Pancreas (tissue), 10 donors: ENCODE data around the gene P3H1. TPM values are rescaled to one million over a fixed set of nuclear protein-coding genes. Genes with fewer than 3 reads are reported as not detected.

ENCODE experiments used
- ATAC-seq, 4 donors: fragments of 200-7000 bp; cut with Tn5 transposase; one replicate each; pipeline versions ENCODE4 v1.8.0 to v1.9.1; 2020; ENCODE audit warnings: mild to moderate bottlenecking in 4 of 4, moderate library complexity in 4 of 4
- DNase-seq, 6 donors: peaks; one replicate each; pipeline ENCODE4 v3.0.0-alpha.2; 2020
- FAIRE-seq: peaks from 2 replicates; lab custom pipeline; 2012; peaks lifted over from hg19 to GRCh38; lab: Jason Lieb, UNC
- H3K27ac ChIP-seq, 4 donors: fragments of 200-600 bp; sonication (generic); 1 replicate in 3 of 4; 2 replicates in 1 of 4; pipeline versions ENCODE4 v1.5.0 to v1.8.0; 2020
- H3K27me3 ChIP-seq, 4 donors: fragments of 200-600 bp; one replicate each; pipeline ENCODE4 v1.8.0; 2021
- H3K36me3 ChIP-seq, 3 donors: fragments of 200-600 bp; sonication (generic) in 1 of 3; one replicate each; pipeline versions ENCODE4 v1.5.0 to v1.8.0; 2020 to 2021
- H3K4me1 ChIP-seq, 3 donors: fragments of 200-600 bp; one replicate each; pipeline ENCODE4 v1.8.0; 2021
- H3K4me3 ChIP-seq, 4 donors: fragments of 200-600 bp; sonication (generic) in 2 of 4; one replicate each; pipeline versions ENCODE4 v1.5.0 to v1.8.0; 2020 to 2021
- H3K9me3 ChIP-seq, 4 donors: fragments of 200-600 bp; one replicate each; pipeline ENCODE4 v1.8.0; 2021
- WGBS, 2 donors: extraction: QIAGEN DNeasy Blood & Tissue Kit; methylation state at CpG; one replicate each; pipeline ENCODE4 v1.1.7; 2013; 5-methylcytosine and 5-hydroxymethylcytosine counted together
- intact Hi-C, 3 donors: fragments of 100-400 bp; cut with DNase I; formaldehyde crosslinking; loops; one replicate each; pipeline versions ENCODE4 v1.11.1 to v1.14.2; 2022
- polyA plus RNA-seq, 2 donors: library from polyadenylated mRNA; stranded (reverse); fragments of 200-250 nt; gene quantifications; one replicate each; pipeline ENCODE4 v1.2.3, GENCODE V29; 2013
- total RNA-seq, 6 donors: library from RNA; stranded (reverse); fragmentation: NEBNext Ultra II Directional in 4 of 6; extraction: Animal tissue kit (Norgen Biotek cat#: 25700) in 4 of 6; gene quantifications; one replicate each; pipeline versions ENCODE4 v1.2.1 to v1.2.4, GENCODE V29; 2021 to 2023
- TF ChIP-seq, protein P1 (sequence below), 4 donors: fragments of 200-600 bp; sonication (generic) in 3 of 4; IDR thresholded peaks; one replicate each; pipeline versions ENCODE4 v1.5.0 to v1.8.0; 2021; ENCODE audit warnings: antibody characterized with exemption in 4 of 4
- donor health status: healthy with polysubstance abuse.
- donor health status: DM: no; HTN: no; CAD: no; lungs with moderate emphysema.
- donor health status: DM: no; HTN: no; CAD: no.
- donor health status: control.
- donor health status: control.
- donor health status: Bipolar disorder and iron deficiency.
- donor health status: DM: yes; HTN: yes; CAD: no.
- donor health status: DM: no; HTN: no; CAD: no.
- donor health status: DM: no; HTN: no; CAD: no.
- donor health status: DM: yes; HTN: yes; CAD: no.

Gene P3H1
- total and polyA plus RNA-seq, 8 donors, result 6.8 to 37.0 (median 14.0) TPM

DNA sequence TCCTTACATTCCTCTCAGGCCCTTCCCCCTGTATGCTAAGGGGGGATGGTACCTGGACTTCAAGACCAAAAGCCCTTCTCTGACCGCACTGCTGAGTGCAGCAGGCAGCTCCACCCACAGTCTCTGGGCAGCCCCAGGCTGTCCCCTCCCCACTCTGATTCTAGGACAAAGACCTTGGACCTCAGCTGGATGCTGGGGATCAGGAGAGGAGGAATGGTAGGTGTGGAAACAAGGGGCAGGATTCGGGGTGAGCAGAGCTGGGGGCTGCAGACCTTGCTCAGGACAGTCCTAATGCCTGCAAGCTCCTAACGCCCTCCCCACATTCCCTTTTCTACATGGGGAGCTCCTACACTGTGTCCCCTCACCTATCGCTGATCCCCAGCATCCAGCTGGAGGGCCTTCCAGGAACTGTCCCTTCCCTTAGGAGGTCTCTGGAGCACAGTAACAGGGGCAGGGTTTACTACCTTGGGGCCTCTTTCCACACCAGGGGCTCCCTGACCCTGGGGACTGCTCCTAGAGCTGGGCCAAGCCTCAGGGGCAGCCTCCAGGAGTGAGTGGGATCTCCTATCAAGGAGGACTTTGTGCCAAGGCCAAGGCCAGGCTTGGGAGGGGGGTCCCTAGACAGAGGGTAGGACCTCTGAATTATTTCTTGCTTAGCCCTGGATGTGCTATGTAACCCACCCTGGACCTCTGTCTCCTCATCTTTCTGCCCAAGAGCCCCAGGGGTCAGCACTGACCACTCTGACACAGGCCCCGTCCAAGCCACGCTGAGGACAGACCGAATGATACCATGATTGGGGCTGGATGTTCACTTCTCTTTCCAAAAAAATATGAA is 32.4 kb downstream of the P3H1 start:
- Histone ChIP-seq H3K4me1 (no peaks in the 10 kb centered on the region), H3K9me3 (no peaks in the 10 kb centered on the region), H3K36me3 (no peaks in the 10 kb centered on the region), H3K27me3 (no peaks in the 10 kb centered on the region), H3K27ac (no peak overlapping the region), H3K4me3 (no peak overlapping the region)
- DNase-seq (no peak), FAIRE-seq (no peak), ATAC-seq (no peak)
- intact Hi-C loops, result no loop called here
- TF ChIP-seq, protein P1, sequence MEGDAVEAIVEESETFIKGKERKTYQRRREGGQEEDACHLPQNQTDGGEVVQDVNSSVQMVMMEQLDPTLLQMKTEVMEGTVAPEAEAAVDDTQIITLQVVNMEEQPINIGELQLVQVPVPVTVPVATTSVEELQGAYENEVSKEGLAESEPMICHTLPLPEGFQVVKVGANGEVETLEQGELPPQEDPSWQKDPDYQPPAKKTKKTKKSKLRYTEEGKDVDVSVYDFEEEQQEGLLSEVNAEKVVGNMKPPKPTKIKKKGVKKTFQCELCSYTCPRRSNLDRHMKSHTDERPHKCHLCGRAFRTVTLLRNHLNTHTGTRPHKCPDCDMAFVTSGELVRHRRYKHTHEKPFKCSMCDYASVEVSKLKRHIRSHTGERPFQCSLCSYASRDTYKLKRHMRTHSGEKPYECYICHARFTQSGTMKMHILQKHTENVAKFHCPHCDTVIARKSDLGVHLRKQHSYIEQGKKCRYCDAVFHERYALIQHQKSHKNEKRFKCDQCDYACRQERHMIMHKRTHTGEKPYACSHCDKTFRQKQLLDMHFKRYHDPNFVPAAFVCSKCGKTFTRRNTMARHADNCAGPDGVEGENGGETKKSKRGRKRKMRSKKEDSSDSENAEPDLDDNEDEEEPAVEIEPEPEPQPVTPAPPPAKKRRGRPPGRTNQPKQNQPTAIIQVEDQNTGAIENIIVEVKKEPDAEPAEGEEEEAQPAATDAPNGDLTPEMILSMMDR (IDR thresholded peaks at IDR 0.05), result no peak
- WGBS, 2 donors, result 82 to 87% methylated on average over 7 of the region's 7 CpGs

DNA sequence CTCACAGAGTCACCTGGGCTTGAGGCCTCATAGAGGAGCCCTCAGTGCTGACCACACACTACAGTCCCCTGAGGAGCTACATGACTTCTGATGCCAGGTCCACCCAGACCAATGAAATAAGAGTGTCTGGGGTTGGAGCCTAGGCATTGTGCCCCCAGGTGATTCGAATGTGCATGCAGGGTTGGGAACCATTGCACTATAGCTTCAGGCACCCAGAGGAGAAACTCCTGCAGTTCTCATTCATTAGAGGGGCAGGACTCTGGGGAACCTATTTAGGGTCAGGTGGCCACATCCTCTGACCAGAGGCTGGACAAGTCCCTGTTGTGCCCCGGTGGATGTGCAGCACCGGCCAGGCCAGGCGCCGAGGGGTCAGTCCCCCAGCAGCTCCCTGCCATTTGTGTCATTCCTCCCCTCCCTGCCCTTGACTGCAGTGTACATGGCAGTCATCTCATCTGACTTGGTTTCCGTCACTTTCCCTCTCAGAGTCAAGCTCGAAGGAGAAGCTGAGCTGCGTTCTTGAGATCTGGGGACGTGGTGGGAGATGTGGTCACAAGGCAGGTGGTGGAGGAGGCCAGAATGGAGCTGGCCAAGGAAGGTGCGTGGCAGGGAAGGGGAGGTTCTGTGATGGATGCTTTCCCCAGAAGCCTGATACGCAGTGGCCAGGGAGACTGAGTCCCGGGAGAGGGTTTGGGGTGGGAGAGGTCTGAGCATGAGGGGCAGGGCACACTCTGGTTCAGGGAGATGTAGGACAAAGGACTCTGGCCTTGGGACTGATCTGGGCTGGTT is 33.2 kb downstream of the P3H1 start:
- WGBS, 2 donors, result 74 to 81% methylated on average over 12 of the region's 12 CpGs
- Histone ChIP-seq H3K27me3 (no peaks in the 10 kb centered on the region), H3K9me3 (no peaks in the 10 kb centered on the region), H3K36me3 (no peaks in the 10 kb centered on the region), H3K4me1 (no peaks in the 10 kb centered on the region), H3K4me3 (no peak overlapping the region), H3K27ac (no peak overlapping the region)
- TF ChIP-seq, protein P1 (IDR thresholded peaks at IDR 0.05), result no peak
- no peak for DNase-seq
- no peak for FAIRE-seq
- intact Hi-C loops, result no loop called here
- ATAC-seq, result no peak

DNA sequence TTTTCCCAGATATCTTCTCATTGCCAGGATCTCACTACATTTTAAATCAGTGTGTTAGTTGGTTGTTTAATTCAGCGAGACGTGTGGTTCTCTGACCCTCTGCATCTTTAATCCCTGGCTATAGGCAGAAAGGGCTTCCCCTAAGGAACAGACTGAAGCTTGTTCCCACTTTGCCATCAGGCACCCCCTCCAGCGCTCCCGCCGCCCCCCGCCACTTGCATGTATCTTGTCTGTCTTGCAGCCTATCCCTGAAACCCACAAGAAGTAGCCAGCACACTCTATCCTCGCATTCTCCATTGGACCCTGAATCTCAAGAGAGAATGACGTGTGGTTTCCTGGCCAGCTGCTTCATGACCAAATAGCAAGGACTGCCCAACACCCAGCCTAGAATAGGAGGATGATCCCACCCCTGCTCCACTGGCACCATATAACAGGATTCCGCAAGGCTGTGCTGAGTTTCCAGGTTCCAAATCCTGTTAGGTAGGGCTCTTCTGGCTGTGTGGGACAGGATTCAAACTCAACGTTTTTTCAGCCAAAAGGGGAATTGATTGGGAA is 34.6 kb downstream of the P3H1 start:
- DNase-seq, result no peak
- WGBS, 2 donors, result 79 to 82% methylated on average over 10 of the region's 10 CpGs
- FAIRE-seq, result no peak
- TF ChIP-seq, protein P1 (IDR thresholded peaks at IDR 0.05), result no peak
- no peak overlapping the region for H3K27ac ChIP-seq
- H3K27me3 ChIP-seq, result no peaks in the 10 kb centered on the region
- no peaks in the 10 kb centered on the region for H3K36me3 ChIP-seq
- no peaks in the 10 kb centered on the region for H3K4me1 ChIP-seq
- ATAC-seq, result no peak
- H3K9me3 ChIP-seq, result no peaks in the 10 kb centered on the region
- intact Hi-C loops, result no loop called here
- H3K4me3 ChIP-seq, result no peak overlapping the region

DNA sequence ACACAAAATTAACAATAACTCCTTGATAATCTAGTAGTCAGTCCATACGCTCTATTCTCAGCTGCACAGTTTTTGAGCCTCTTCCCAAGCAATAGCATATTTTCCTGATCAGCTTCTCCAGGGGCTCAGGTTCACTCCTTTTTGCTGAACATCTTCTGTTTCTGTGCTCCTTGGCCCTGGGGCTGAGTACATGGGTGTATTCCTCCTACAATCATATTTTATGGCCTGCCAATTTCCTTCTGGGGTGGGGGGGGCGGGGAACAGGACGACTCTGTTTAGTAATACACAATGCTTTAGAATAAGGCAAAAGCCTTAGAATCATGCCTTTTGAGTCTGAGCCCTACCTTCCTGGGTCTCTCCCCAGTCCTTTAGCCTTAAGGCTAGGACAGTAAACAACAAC is 35.2 kb downstream of the P3H1 start:
- no peaks in the 10 kb centered on the region for H3K27me3 ChIP-seq
- H3K4me1 ChIP-seq, result no peaks in the 10 kb centered on the region
- TF ChIP-seq, protein P1 (IDR thresholded peaks at IDR 0.05), result no peak
- H3K27ac ChIP-seq, result no peak overlapping the region
- H3K4me3 ChIP-seq, result no peak overlapping the region
- intact Hi-C loops, result no loop called here
- FAIRE-seq, result no peak
- 67 to 74% methylated on average over 3 of the region's 3 CpGs for WGBS, 2 donors
- no peaks in the 10 kb centered on the region for H3K9me3 ChIP-seq
- H3K36me3 ChIP-seq, result no peaks in the 10 kb centered on the region
- DNase-seq, result no peak
- ATAC-seq, result no peak
